Colonic mucosa (tissue), 4 donors: ENCODE results near the gene RMND5B. TPM values are rescaled to one million over a fixed set of nuclear protein-coding genes. Genes with fewer than 3 reads are reported as not detected.
"Not testable (repeated sequence)": the region's sequence is repeated elsewhere in the genome, so short reads cannot be mapped to it uniquely, and the experiment has no call there.

Experiments
- DNase-seq: peaks from one replicate; pipeline ENCODE4 v3.0.0-alpha.2; 2020
- H3K27ac ChIP-seq: fragments of 200-600 bp; one replicate; pipeline ENCODE4 v1.8.0; 2021
- H3K27me3 ChIP-seq: fragments of 200-600 bp; one replicate; pipeline ENCODE4 v1.8.0; 2021
- H3K36me3 ChIP-seq: fragments of 200-600 bp; one replicate; pipeline ENCODE4 v1.8.0; 2021
- H3K4me1 ChIP-seq: fragments of 200-600 bp; one replicate; pipeline ENCODE4 v1.8.0; 2021; ENCODE audit warnings: mild to moderate bottlenecking
- H3K4me3 ChIP-seq: fragments of 200-600 bp; one replicate; pipeline ENCODE4 v1.8.0; 2021
- H3K9ac ChIP-seq, 2 donors: one replicate each; pipeline ENCODE4 v1.7.0; 2013; ENCODE audit warnings: control low read depth in 2 of 2, low read depth in 2 of 2, low read length in 2 of 2
- H3K9me3 ChIP-seq: fragments of 200-600 bp; one replicate; pipeline ENCODE4 v1.8.0; 2021
- intact Hi-C: fragments of 100-400 bp; cut with DNase I; formaldehyde crosslinking; loops from one replicate; pipeline ENCODE4 v1.14.1; 2022
- total RNA-seq, 2 donors: library from RNA; stranded (reverse); fragmentation: NEBNext Ultra II Directional in 1 of 2; extraction: Animal tissue kit (Norgen Biotek cat#: 25700) in 1 of 2; gene quantifications; one replicate each; pipeline ENCODE4 v1.2.1, GENCODE V29; 2021
- TF ChIP-seq, protein P1 (sequence below): fragments of 200-600 bp; IDR thresholded peaks from one replicate; pipeline ENCODE4 v1.8.0; 2022; ENCODE audit warnings: antibody characterized with exemption, mild to moderate bottlenecking
- donor health status: healthy.
- donor health status: DM: no; HTN: no; CAD: no.
- donor health status: DM: no; HTN: no; CAD: no.

Gene RMND5B
- total RNA-seq, 2 donors from 2014 or later, result 31.9 to 50.1 TPM

DNA sequence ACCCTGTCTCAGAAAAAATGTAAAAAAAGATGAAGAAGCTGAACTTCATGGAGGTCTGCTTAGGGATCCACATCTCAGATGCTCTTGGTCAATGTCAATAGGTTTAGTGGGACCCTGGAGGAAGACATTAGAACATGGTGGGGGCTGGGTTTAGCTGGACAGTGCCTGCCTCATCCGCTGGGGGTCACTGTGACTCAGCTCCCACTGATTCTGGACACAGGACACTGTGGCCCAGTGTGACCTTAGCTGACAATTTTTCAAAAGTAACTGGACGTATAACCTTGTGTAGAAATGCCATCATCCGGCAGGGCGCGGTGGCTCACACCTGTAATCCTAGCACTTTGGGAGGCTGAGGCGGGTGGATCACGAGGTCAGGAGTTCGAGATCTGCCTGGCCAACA, 66.2 kb downstream of the RMND5B start:
- H3K27ac ChIP-seq, result no peak overlapping the region
- H3K4me1 ChIP-seq, result no peaks in the 10 kb centered on the region
- peak overlapping the region in 1 of 2 donors; percentile 12 for H3K9ac ChIP-seq
- no peak overlapping the region for H3K4me3 ChIP-seq
- TF ChIP-seq, protein P1, sequence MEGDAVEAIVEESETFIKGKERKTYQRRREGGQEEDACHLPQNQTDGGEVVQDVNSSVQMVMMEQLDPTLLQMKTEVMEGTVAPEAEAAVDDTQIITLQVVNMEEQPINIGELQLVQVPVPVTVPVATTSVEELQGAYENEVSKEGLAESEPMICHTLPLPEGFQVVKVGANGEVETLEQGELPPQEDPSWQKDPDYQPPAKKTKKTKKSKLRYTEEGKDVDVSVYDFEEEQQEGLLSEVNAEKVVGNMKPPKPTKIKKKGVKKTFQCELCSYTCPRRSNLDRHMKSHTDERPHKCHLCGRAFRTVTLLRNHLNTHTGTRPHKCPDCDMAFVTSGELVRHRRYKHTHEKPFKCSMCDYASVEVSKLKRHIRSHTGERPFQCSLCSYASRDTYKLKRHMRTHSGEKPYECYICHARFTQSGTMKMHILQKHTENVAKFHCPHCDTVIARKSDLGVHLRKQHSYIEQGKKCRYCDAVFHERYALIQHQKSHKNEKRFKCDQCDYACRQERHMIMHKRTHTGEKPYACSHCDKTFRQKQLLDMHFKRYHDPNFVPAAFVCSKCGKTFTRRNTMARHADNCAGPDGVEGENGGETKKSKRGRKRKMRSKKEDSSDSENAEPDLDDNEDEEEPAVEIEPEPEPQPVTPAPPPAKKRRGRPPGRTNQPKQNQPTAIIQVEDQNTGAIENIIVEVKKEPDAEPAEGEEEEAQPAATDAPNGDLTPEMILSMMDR, result peak; percentile 47
- intact Hi-C loops, result no loop called here
- H3K36me3 ChIP-seq, result no peaks in the 10 kb centered on the region
- no peaks in the 10 kb centered on the region for H3K9me3 ChIP-seq
- DNase-seq, result no peak
- H3K27me3 ChIP-seq, result no peaks in the 10 kb centered on the region

DNA sequence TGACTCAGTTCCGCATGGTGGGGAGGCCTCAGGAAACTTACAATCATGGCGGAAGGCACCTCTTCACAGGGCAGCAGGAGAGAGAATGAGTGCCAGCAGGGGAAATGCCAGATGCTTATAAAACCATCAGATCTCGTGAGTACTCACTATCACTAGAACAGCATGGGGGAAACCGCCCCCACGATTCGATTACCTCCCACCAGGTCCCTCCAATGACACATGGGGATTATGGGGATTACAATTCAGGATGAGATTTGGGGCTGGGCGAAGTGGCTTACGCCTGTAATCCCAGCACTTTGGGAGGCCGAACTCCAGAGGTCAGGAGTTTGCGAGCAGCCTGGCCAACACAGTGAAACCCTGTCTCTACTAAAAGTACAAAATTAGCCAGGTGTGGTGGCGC, 67.3 kb downstream of the RMND5B start:
- H3K36me3 ChIP-seq, DNase-seq, H3K4me3 ChIP-seq, H3K4me1 ChIP-seq, H3K27me3 ChIP-seq, H3K9ac ChIP-seq, H3K9me3 ChIP-seq, intact Hi-C loops, H3K27ac ChIP-seq: not testable (repeated sequence)

DNA sequence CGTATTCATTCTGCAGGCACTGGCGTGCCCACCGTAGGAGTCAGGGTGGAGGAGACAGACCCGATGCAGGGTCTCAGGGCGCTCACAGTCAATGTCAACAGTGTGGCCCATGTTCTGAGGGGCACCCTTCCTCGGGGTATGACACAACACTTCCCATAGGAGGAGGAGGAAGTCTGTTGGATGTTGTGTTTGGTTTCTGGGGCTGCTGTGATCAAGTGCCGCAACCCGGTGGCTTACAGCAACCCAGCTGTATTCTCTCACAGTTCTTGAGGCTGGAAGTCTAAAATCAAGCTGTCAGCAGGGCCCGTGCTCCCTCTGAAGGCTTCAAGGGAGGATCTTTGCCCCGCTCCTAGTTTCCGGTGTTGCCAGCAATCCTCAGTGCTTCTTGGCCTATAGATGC, 67.9 kb downstream of the RMND5B start:
- Histone ChIP-seq H3K27me3 (no peaks in the 10 kb centered on the region), H3K27ac (no peak overlapping the region), H3K4me3 (no peak overlapping the region), H3K9ac (no peak overlapping the region), H3K4me1 (no peaks in the 10 kb centered on the region), H3K36me3 (no peaks in the 10 kb centered on the region), H3K9me3 (no peaks in the 10 kb centered on the region)
- intact Hi-C loops, result no loop called here
- no peak for DNase-seq
- TF ChIP-seq, protein P1, result no peak

DNA sequence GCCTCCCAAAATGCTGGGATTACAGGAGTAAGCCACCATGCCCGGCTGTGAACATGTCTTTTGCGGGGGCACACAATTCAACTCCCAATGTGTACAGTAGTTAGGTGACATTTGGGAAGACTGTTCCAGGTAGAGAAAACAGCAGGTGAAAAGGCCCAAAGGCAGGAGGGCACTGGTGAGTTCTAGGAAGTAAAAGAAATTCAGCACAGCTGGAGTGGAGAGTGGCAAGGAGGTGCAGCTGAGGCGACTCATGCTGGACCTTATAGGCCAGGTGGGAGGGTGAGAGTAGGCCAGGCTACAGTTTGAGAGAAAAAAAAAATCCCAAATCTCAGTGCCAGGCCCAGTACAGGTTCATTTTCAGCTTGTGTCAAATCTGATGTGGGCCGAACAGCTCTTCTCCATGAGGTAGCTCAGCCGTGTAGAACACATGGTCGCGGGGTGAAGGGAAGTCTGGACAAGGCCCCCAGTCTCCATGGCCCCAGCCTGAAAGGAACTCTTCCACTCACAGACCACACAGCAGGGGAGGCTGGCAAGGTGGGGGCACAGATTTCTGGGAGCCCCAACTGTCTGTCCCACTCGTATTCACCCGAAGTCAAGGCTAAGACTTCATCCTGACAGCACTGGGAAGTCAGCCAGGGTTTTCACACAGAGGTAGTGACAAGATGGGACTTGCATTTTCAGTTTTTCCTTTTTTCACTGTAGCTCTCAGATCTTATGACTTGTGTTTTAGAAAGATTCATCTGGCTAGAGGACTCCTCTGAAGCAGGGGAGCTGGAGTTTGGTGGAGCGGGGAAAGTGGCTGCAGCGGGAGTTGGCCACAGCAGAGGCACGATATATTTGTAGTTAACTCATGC, 69.0 kb downstream of the RMND5B start:
- intact Hi-C loops, result no loop called here
- Histone ChIP-seq H3K9me3 (no peaks in the 10 kb centered on the region), H3K4me1 (no peaks in the 10 kb centered on the region), H3K27ac (no peak overlapping the region), H3K9ac (no peak overlapping the region), H3K4me3 (no peak overlapping the region), H3K27me3 (no peaks in the 10 kb centered on the region), H3K36me3 (no peaks in the 10 kb centered on the region)
- TF ChIP-seq, protein P1, result no peak
- DNase-seq, result no peak

Other genes starting within 250 kb of the RMND5B start
- gene PROP1, start 134.8 kb upstream of the RMND5B start, total RNA-seq, result not detected
- 1 to 10 TPM; 2.2 to 3.3 TPM for gene N4BP3, start 17.5 kb upstream of the RMND5B start, total RNA-seq
- gene NHP2, start 22.9 kb downstream of the RMND5B start, total RNA-seq, result 100 to 1,000 TPM in 1 of 2 donors, 10 to 100 TPM in 1; 64.8 to 182 TPM
- not detected for gene GMCL2, start 56.4 kb downstream of the RMND5B start, total RNA-seq
- 100 to 1,000 TPM; 286 to 385 TPM for gene HNRNPAB, start 73.5 kb downstream of the RMND5B start, total RNA-seq
- 100 to 1,000 TPM; 101 to 159 TPM for gene PHYKPL, start 101.8 kb downstream of the RMND5B start, total RNA-seq